ENCODE measurements around the gene CMSS1.

CMSS1 gene

DNA sequence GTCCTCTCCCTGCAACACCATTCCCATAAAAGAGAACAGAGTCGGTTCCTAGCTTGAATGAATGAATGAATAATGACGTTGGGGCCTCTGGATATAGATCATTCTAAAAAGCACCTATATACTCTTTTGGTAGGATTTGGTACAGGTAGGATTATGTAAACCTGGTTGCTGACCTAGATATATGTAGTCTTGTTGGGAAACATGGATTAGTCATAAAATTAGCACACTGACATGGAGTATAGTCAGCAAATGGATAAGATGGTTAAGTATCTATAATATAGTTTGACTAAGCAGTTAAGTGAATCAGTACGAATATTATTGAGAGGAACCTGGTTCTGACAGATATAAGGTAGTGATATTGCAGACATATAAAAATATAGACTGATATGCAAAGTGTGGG, 154.1 kb downstream of the CMSS1 start:
- TF ChIP-seq TAF1 (IDR thresholded peaks at IDR 0.05; ENCODE audit: borderline replicate concordance, insufficient read depth, low read length), result no peak
- TF ChIP-seq SIN3A (IDR thresholded peaks at IDR 0.05; ENCODE audit: borderline replicate concordance, insufficient read depth, low read length), result no peak
- TF ChIP-seq POLR2AphosphoS5 (IDR thresholded peaks at IDR 0.05; ENCODE audit: low read depth, low read length), result no peak
- TF ChIP-seq, protein P1, sequence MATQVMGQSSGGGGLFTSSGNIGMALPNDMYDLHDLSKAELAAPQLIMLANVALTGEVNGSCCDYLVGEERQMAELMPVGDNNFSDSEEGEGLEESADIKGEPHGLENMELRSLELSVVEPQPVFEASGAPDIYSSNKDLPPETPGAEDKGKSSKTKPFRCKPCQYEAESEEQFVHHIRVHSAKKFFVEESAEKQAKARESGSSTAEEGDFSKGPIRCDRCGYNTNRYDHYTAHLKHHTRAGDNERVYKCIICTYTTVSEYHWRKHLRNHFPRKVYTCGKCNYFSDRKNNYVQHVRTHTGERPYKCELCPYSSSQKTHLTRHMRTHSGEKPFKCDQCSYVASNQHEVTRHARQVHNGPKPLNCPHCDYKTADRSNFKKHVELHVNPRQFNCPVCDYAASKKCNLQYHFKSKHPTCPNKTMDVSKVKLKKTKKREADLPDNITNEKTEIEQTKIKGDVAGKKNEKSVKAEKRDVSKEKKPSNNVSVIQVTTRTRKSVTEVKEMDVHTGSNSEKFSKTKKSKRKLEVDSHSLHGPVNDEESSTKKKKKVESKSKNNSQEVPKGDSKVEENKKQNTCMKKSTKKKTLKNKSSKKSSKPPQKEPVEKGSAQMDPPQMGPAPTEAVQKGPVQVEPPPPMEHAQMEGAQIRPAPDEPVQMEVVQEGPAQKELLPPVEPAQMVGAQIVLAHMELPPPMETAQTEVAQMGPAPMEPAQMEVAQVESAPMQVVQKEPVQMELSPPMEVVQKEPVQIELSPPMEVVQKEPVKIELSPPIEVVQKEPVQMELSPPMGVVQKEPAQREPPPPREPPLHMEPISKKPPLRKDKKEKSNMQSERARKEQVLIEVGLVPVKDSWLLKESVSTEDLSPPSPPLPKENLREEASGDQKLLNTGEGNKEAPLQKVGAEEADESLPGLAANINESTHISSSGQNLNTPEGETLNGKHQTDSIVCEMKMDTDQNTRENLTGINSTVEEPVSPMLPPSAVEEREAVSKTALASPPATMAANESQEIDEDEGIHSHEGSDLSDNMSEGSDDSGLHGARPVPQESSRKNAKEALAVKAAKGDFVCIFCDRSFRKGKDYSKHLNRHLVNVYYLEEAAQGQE (IDR thresholded peaks at IDR 0.05; ENCODE audit: insufficient read depth in 1 of 2, low read depth in 2 of 2, low read length in 2 of 2), result no peak
- TF ChIP-seq FOXP2 (optimal IDR thresholded peaks at IDR 0.05; ENCODE audit: borderline replicate concordance, extremely low read depth, extremely low read length, insufficient read depth), result no peak

DNA sequence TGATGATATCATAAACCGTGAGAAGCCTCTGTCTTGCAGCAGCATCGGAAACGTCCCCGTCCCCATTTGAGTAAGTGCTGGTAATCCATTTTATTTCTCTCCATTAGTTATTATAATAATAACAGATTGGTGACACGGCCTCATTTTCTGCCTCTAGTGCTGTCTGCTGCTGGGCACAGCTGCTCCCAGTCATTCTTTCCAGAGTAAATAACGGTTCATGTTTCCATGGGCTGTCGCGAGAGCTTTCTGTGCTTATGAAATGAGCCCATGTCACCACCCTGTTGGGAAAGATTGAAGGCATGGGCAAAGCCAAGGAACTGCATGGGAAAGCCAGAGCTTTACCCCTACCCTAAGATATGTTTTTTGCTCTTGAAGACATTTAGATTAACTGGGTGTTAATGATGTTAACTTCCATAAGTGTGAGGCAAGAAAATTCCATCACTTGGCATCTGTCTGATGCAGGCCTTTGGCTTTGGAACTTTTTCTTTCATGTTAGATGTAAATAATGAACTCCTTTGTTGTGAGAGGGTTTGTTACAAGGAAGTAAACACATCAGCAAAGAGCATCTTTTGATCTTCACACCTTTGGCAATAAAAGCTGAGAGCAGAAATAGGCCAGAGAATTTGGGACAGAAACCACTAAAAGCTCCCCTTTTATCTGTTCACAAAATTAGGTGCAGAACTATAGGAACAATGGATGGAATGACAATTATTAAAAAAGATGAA, 154.9 kb downstream of the CMSS1 start:
- no peak for TF ChIP-seq SIN3A (IDR thresholded peaks at IDR 0.05; ENCODE audit: borderline replicate concordance, insufficient read depth, low read length)
- no peak for TF ChIP-seq POLR2AphosphoS5 (IDR thresholded peaks at IDR 0.05; ENCODE audit: low read depth, low read length)
- no peak for TF ChIP-seq TAF1 (IDR thresholded peaks at IDR 0.05; ENCODE audit: borderline replicate concordance, insufficient read depth, low read length)
- TF ChIP-seq, protein P1 (IDR thresholded peaks at IDR 0.05; ENCODE audit: insufficient read depth in 1 of 2, low read depth in 2 of 2, low read length in 2 of 2), result no peak
- TF ChIP-seq FOXP2 (optimal IDR thresholded peaks at IDR 0.05; ENCODE audit: borderline replicate concordance, extremely low read depth, extremely low read length, insufficient read depth), result no peak

DNA sequence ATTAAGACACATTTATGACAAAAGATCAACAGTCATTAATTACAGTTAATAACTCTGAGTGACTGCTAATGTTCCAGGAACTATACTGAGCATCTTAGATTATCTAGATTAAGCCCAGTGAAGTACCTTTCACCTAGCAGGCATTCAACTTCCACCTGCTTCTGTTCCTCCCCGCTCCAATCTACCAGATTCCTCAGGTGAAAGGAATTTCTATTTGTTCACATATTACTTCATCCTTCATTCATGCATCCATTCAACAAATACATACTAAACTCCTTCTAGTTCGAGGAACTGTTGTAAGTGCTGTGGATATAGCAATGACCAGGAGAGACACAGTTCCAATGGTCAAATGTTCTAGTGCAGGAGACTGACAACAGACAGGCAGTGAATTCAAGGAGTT, 157.3 kb downstream of the CMSS1 start:
- TF ChIP-seq, protein P1 (IDR thresholded peaks at IDR 0.05; ENCODE audit: insufficient read depth in 1 of 2, low read depth in 2 of 2, low read length in 2 of 2), result no peak
- TF ChIP-seq POLR2AphosphoS5 (IDR thresholded peaks at IDR 0.05; ENCODE audit: low read depth, low read length) (no peak), TAF1 (IDR thresholded peaks at IDR 0.05; ENCODE audit: borderline replicate concordance, insufficient read depth, low read length) (no peak), SIN3A (IDR thresholded peaks at IDR 0.05; ENCODE audit: borderline replicate concordance, insufficient read depth, low read length) (no peak), FOXP2 (optimal IDR thresholded peaks at IDR 0.05; ENCODE audit: borderline replicate concordance, extremely low read depth, extremely low read length, insufficient read depth) (no peak)

DNA sequence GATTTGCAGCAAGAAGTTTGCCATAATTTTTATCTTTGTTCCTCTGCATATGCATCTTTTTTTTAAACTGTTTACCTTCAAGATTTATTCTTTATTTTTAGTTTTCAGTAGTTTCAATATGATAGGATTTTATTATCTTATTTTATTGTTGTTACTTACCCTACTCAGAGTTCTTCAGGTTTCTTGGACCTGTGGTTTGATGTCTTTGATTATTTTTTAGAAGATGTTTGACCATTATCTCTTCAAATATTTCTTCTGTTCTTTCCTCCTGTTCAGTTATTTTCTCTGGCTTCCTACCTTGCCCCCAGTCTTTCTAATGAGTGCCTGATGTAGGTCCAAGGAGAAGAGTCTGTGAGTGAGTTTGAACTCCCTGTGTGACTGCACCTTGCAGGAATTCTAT, 158.9 kb downstream of the CMSS1 start:
- TF ChIP-seq, protein P1 (IDR thresholded peaks at IDR 0.05; ENCODE audit: insufficient read depth in 1 of 2, low read depth in 2 of 2, low read length in 2 of 2), result no peak
- TF ChIP-seq POLR2AphosphoS5 (IDR thresholded peaks at IDR 0.05; ENCODE audit: low read depth, low read length) (no peak), TAF1 (IDR thresholded peaks at IDR 0.05; ENCODE audit: borderline replicate concordance, insufficient read depth, low read length) (no peak), FOXP2 (optimal IDR thresholded peaks at IDR 0.05; ENCODE audit: borderline replicate concordance, extremely low read depth, extremely low read length, insufficient read depth) (no peak), SIN3A (IDR thresholded peaks at IDR 0.05; ENCODE audit: borderline replicate concordance, insufficient read depth, low read length) (no peak)
